HepG2 (cell line): ENCODE data around the gene PDGFA. TPM values are rescaled to one million over a fixed set of nuclear protein-coding genes. Genes with fewer than 3 reads are reported as not detected.

Source experiments
- ARID2 ChIP-seq: sonication (generic); formaldehyde crosslinking; IDR thresholded peaks from 2 replicates; pipeline ENCODE4 v1.8.1; 2022; ENCODE audit warnings: mild to moderate bottlenecking, missing genetic modification reagents, borderline replicate concordance
- ASH2L ChIP-seq: fragments of 300-600, 200-600 bp; sonication (generic); IDR thresholded peaks from 2 replicates; pipeline ENCODE4 v1.7.0; 2017; ENCODE audit warnings: low read depth, mild to moderate bottlenecking, moderate library complexity, mixed read lengths, low read length; ENCODE audit not compliant: insufficient read length
- CCDC6 ChIP-seq: sonication (generic); formaldehyde crosslinking; IDR thresholded peaks from 2 replicates; pipeline ENCODE4 v1.8.1; 2022; ENCODE audit warnings: mild to moderate bottlenecking, missing genetic modification reagents, moderate library complexity
- CENPX ChIP-seq: sonication (generic); formaldehyde crosslinking; IDR thresholded peaks from 2 replicates; pipeline ENCODE4 v1.9.0; 2021; ENCODE audit warnings: mild to moderate bottlenecking, missing genetic modification reagents, moderate library complexity
- DR1 ChIP-seq: sonication (generic); formaldehyde crosslinking; IDR thresholded peaks from 2 replicates; pipeline ENCODE4 v1.8.0; 2021; ENCODE audit warnings: mild to moderate bottlenecking, missing genetic modification reagents, inconsistent platforms
- ELF3 ChIP-seq: IDR thresholded peaks from 2 replicates; pipeline ENCODE4 v1.6.1; 2016; ENCODE audit warnings: missing genetic modification reagents, missing compliant biosample characterization
- IKZF1 ChIP-seq: fragments of 450-650 bp; IDR thresholded peaks from 2 replicates; pipeline ENCODE4 v1.7.1; 2016
- MTF2 ChIP-seq: sonication (generic); formaldehyde crosslinking; IDR thresholded peaks from 2 replicates; pipeline ENCODE4 v1.5.0; 2020; ENCODE audit warnings: missing genetic modification reagents, borderline replicate concordance
- MXD4 ChIP-seq: IDR thresholded peaks from 2 replicates; pipeline ENCODE4 v1.6.1; 2016; ENCODE audit warnings: mild to moderate bottlenecking, missing biosample characterization, missing genetic modification reagents
- ONECUT2 ChIP-seq: sonication (generic); formaldehyde crosslinking; IDR thresholded peaks from 2 replicates; pipeline ENCODE4 v1.4.0; 2020; ENCODE audit warnings: missing genetic modification reagents
- ZFP1 ChIP-seq: IDR thresholded peaks from 2 replicates; pipeline ENCODE4 v1.6.1; 2016
- ZNF253 ChIP-seq: sonication (generic); formaldehyde crosslinking; IDR thresholded peaks from 2 replicates; pipeline ENCODE4 v1.8.0; 2022; ENCODE audit warnings: mild to moderate bottlenecking, missing genetic modification reagents, borderline replicate concordance
- ZNF614 ChIP-seq: IDR thresholded peaks from 2 replicates; pipeline ENCODE4 v1.6.1; 2018; ENCODE audit warnings: missing biosample characterization, missing genetic modification reagents, inconsistent platforms, borderline replicate concordance
- ZNF709 ChIP-seq: sonication (generic); formaldehyde crosslinking; IDR thresholded peaks from 2 replicates; pipeline ENCODE4 v1.5.0; 2020; ENCODE audit warnings: mild to moderate bottlenecking, missing genetic modification reagents
- ZNF816 ChIP-seq: sonication (generic); formaldehyde crosslinking; IDR thresholded peaks from 2 replicates; pipeline ENCODE4 v1.8.0; 2022; ENCODE audit warnings: missing genetic modification reagents, mild to moderate bottlenecking, borderline replicate concordance
- polyA plus RNA-seq, 8 experiments: library from polyadenylated mRNA; depleted of rRNA in 3 of 8; stranded (reverse) in 7 of 8; unstranded in 1 of 8; fragments of >200 nt; fragmentation: Illumina TruSeq in 4 of 8; extraction: Trizol in 4 of 8; gene quantifications; 2 replicates each; pipeline versions ENCODE4 v1.2.1 to v1.2.3, GENCODE V29; 2011 to 2016; ENCODE audit warnings: low read depth in 4 of 8, missing spikeins in 1 of 8, mixed read lengths in 1 of 8; ENCODE audit not compliant: insufficient read depth in 1 of 8
- total RNA-seq, 5 experiments: library from RNA; depleted of rRNA; stranded (reverse); fragments of >200 nt; fragmentation: Illumina TruSeq; extraction: Trizol; gene quantifications; 2 replicates each; pipeline ENCODE4 v1.2.3, GENCODE V29; 2016; ENCODE audit warnings: low read depth in 1 of 5
- TF ChIP-seq, protein P1 (sequence below): fragments of 450-650 bp; IDR thresholded peaks from 2 replicates; pipeline ENCODE4 v1.6.1; 2016
- TF ChIP-seq, protein P2 (sequence below): sonication (generic); formaldehyde crosslinking; IDR thresholded peaks from 2 replicates; pipeline ENCODE4 v1.4.0; 2020; ENCODE audit warnings: missing genetic modification reagents
- TF ChIP-seq, protein P3 (sequence below): sonication (generic); formaldehyde crosslinking; IDR thresholded peaks from 2 replicates; pipeline ENCODE4 v1.4.0; 2020; ENCODE audit warnings: missing genetic modification reagents, mild to moderate bottlenecking, borderline replicate concordance
- TF ChIP-seq, protein P4 (sequence below): IDR thresholded peaks from 2 replicates; pipeline ENCODE4 v1.6.1; 2016; ENCODE audit warnings: low read depth
- TF ChIP-seq, protein P5 (sequence below): fragments of 450-650 bp; IDR thresholded peaks from 2 replicates; pipeline ENCODE4 v1.6.1; 2017

Gene PDGFA
- total and polyA plus RNA-seq, 2 of the 13 experiments (the other 11 are each of a cell fraction or from before 2014, with no cell fraction given) = 1.5 to 3.4 TPM

DNA sequence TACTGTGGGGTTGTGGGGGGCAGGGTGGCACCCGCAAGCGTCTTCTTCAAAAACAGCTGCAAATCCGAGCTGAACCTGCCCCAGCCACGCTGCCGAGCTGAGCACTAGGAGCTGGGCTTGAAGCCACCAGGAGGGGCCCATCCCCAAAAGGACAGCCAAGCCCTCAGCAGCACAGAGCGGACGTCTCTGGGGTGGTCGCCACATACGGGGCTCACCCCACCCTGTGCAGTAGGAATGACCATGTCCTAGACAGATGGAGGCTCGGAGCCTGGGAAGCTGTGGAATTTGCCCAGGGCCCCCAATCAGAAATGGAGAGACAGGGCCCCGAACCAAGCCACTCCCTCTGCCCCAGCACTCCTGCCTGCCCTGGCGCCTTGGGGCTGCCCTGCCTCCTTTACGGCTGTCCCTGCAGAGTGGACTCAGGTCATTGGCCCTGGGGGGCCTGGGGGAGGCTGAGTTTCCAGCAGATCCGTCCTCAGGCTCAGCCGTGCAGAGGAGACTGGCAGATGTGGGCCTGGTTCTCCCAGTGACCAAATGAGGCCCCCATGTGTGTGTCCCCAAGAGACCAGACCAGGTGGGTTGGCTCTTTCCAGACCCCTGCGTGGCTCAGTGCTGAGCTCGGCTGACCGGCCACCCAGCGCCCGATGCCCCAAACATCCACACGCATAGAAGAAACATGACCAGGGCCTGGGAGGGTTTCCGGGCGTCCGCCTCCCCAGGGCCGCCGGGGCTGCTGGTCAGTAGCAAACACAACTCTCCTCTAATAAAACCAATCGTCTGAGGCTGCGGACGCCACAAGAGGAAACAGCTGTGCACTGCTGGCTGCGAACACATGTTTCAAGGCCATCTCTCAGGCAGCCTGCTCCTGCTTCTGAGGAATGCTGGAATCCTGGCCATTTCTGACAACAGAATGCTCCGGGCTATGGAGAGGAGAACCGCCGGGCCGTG is 54.9 kb downstream of the PDGFA start (continued):
- TF ChIP-seq, protein P1, sequence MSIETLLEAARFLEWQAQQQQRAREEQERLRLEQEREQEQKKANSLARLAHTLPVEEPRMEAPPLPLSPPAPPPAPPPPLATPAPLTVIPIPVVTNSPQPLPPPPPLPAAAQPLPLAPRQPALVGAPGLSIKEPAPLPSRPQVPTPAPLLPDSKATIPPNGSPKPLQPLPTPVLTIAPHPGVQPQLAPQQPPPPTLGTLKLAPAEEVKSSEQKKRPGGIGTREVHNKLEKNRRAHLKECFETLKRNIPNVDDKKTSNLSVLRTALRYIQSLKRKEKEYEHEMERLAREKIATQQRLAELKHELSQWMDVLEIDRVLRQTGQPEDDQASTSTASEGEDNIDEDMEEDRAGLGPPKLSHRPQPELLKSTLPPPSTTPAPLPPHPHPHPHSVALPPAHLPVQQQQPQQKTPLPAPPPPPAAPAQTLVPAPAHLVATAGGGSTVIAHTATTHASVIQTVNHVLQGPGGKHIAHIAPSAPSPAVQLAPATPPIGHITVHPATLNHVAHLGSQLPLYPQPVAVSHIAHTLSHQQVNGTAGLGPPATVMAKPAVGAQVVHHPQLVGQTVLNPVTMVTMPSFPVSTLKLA = no peak
- no peak for TF ChIP-seq CENPX (CRISPR knock-in tag)
- TF ChIP-seq ZNF709 (CRISPR knock-in tag) = no peak
- TF ChIP-seq, protein P2, sequence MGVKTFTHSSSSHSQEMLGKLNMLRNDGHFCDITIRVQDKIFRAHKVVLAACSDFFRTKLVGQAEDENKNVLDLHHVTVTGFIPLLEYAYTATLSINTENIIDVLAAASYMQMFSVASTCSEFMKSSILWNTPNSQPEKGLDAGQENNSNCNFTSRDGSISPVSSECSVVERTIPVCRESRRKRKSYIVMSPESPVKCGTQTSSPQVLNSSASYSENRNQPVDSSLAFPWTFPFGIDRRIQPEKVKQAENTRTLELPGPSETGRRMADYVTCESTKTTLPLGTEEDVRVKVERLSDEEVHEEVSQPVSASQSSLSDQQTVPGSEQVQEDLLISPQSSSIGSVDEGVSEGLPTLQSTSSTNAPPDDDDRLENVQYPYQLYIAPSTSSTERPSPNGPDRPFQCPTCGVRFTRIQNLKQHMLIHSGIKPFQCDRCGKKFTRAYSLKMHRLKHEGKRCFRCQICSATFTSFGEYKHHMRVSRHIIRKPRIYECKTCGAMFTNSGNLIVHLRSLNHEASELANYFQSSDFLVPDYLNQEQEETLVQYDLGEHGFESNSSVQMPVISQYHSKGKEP (CRISPR knock-in tag) = no peak
- TF ChIP-seq, protein P3, sequence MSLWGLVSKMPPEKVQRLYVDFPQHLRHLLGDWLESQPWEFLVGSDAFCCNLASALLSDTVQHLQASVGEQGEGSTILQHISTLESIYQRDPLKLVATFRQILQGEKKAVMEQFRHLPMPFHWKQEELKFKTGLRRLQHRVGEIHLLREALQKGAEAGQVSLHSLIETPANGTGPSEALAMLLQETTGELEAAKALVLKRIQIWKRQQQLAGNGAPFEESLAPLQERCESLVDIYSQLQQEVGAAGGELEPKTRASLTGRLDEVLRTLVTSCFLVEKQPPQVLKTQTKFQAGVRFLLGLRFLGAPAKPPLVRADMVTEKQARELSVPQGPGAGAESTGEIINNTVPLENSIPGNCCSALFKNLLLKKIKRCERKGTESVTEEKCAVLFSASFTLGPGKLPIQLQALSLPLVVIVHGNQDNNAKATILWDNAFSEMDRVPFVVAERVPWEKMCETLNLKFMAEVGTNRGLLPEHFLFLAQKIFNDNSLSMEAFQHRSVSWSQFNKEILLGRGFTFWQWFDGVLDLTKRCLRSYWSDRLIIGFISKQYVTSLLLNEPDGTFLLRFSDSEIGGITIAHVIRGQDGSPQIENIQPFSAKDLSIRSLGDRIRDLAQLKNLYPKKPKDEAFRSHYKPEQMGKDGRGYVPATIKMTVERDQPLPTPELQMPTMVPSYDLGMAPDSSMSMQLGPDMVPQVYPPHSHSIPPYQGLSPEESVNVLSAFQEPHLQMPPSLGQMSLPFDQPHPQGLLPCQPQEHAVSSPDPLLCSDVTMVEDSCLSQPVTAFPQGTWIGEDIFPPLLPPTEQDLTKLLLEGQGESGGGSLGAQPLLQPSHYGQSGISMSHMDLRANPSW = no peak
- TF ChIP-seq CCDC6 (CRISPR knock-in tag) = no peak
- no peak for TF ChIP-seq ZNF253 (CRISPR knock-in tag)
- TF ChIP-seq ZNF614 (CRISPR knock-in tag) = no peak
- TF ChIP-seq IKZF1 = no peak
- no peak for TF ChIP-seq ZNF816 (CRISPR knock-in tag)
- TF ChIP-seq, protein P4, sequence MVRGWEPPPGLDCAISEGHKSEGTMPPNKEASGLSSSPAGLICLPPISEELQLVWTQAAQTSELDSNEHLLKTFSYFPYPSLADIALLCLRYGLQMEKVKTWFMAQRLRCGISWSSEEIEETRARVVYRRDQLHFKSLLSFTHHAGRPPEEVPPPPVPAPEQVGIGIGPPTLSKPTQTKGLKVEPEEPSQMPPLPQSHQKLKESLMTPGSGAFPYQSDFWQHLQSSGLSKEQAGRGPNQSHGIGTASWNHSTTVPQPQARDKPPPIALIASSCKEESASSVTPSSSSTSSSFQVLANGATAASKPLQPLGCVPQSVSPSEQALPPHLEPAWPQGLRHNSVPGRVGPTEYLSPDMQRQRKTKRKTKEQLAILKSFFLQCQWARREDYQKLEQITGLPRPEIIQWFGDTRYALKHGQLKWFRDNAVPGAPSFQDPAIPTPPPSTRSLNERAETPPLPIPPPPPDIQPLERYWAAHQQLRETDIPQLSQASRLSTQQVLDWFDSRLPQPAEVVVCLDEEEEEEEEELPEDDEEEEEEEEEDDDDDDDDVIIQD = no peak
- TF ChIP-seq ZFP1 = no peak
- TF ChIP-seq ARID2 = no peak
- no peak for TF ChIP-seq DR1 (CRISPR knock-in tag)
- TF ChIP-seq ONECUT2 (CRISPR knock-in tag) = no peak
- no peak for TF ChIP-seq MTF2 (CRISPR knock-in tag)
- no peak for TF ChIP-seq ASH2L
- no peak for TF ChIP-seq MXD4 (CRISPR knock-in tag)
- TF ChIP-seq, protein P5, sequence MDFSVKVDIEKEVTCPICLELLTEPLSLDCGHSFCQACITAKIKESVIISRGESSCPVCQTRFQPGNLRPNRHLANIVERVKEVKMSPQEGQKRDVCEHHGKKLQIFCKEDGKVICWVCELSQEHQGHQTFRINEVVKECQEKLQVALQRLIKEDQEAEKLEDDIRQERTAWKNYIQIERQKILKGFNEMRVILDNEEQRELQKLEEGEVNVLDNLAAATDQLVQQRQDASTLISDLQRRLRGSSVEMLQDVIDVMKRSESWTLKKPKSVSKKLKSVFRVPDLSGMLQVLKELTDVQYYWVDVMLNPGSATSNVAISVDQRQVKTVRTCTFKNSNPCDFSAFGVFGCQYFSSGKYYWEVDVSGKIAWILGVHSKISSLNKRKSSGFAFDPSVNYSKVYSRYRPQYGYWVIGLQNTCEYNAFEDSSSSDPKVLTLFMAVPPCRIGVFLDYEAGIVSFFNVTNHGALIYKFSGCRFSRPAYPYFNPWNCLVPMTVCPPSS = no peak
- TF ChIP-seq ELF3 (CRISPR knock-in tag) = peak; percentile 66; the same call in 1 of the 2 replicates
